ENCODE measurements around the gene ANKS1B.
"Not testable (repeated sequence)": the region's sequence is repeated elsewhere in the genome, so short reads cannot be mapped to it uniquely, and the experiment has no call there.

The ANKS1B gene

DNA sequence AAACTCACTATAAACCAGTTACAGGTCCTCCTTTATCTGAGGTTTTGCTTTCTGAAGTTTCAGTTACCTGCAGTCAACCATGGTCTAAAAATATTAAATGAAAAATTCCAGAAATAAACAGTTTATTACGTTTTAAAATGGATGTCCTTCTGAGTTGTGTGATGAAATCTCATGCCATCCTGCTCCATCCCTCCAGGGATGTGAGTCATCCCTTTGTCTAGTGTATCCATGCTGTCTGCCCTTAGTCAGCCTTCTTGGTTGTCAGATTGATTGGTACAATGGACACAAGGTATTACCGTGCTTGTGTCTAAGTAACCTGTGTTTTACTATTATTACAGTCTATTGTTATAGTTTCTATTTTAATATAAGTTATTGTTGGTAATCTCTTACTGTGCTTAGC lies 1011.3 kb downstream of the ANKS1B start:
- in situ Hi-C loops (cut with HindIII; ENCODE audit: low pct_ligation_motif_present, low sequenced_read_pairs): no loop called here
- TF ChIP-seq, protein P1, sequence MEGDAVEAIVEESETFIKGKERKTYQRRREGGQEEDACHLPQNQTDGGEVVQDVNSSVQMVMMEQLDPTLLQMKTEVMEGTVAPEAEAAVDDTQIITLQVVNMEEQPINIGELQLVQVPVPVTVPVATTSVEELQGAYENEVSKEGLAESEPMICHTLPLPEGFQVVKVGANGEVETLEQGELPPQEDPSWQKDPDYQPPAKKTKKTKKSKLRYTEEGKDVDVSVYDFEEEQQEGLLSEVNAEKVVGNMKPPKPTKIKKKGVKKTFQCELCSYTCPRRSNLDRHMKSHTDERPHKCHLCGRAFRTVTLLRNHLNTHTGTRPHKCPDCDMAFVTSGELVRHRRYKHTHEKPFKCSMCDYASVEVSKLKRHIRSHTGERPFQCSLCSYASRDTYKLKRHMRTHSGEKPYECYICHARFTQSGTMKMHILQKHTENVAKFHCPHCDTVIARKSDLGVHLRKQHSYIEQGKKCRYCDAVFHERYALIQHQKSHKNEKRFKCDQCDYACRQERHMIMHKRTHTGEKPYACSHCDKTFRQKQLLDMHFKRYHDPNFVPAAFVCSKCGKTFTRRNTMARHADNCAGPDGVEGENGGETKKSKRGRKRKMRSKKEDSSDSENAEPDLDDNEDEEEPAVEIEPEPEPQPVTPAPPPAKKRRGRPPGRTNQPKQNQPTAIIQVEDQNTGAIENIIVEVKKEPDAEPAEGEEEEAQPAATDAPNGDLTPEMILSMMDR (IDR thresholded peaks at IDR 0.05; ENCODE audit: low read depth, low read length, missing control alignments): no peak
- H3K27me3 ChIP-seq (replicated peaks): no peaks in the 10 kb centered on the region
- no peak for DNase-seq
- no peaks in the 10 kb centered on the region for H3K36me3 ChIP-seq (replicated peaks)
- no peak overlapping the region for H3K4me3 ChIP-seq (ENCODE audit: low read depth, low read length)
- no peak overlapping the region for H3K27ac ChIP-seq

DNA sequence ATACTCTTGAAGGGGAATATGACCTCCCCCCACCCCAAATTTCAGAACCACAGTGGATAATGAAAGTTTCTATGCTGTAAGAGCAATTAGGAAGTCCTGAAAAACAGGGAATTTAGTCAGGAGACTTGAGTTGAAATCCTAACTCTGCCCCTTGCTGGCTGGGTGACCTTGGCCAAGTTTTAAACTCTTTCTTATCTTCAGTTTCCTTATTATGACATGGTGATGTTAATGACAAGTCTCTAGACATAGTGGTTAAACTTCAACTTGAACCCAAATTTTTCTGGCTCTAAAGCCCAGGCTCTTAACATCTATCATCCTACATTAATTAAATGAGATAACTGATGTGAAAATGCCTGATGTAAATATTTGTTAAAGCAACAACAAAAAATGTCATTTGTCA lies 1013.8 kb downstream of the ANKS1B start:
- no peak for DNase-seq
- in situ Hi-C loops (cut with HindIII; ENCODE audit: low pct_ligation_motif_present, low sequenced_read_pairs): no loop called here
- H3K4me3 ChIP-seq (ENCODE audit: low read depth, low read length): no peak overlapping the region
- TF ChIP-seq, protein P1 (IDR thresholded peaks at IDR 0.05; ENCODE audit: low read depth, low read length, missing control alignments): no peak
- H3K36me3 ChIP-seq (replicated peaks): no peaks in the 10 kb centered on the region
- no peaks in the 10 kb centered on the region for H3K27me3 ChIP-seq (replicated peaks)
- no peak overlapping the region for H3K27ac ChIP-seq

DNA sequence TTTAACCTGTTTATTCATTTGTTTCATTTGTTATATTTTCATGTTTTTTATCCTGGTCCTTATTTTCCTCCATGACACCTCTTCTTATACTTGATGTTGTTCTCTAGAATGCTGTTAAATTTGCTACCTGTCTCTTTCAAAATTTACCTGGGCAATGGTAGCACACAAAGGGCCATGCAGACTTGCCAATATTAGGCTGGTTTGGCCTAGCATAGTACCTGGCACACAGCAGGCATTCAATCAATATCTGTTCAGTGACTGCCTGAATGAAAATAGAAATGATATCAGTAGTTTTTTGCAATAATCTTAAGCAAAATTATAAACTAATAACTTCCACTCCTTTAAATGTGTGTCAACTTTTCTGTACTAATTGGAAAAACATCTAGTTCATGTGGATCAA lies 1014.5 kb downstream of the ANKS1B start:
- H3K4me3 ChIP-seq (ENCODE audit: low read depth, low read length): no peak overlapping the region
- no peaks in the 10 kb centered on the region for H3K36me3 ChIP-seq (replicated peaks)
- no peak overlapping the region for H3K27ac ChIP-seq
- DNase-seq: no peak
- TF ChIP-seq, protein P1 (IDR thresholded peaks at IDR 0.05; ENCODE audit: low read depth, low read length, missing control alignments): no peak
- H3K27me3 ChIP-seq (replicated peaks): no peaks in the 10 kb centered on the region
- in situ Hi-C loops (cut with HindIII; ENCODE audit: low pct_ligation_motif_present, low sequenced_read_pairs): no loop called here

DNA sequence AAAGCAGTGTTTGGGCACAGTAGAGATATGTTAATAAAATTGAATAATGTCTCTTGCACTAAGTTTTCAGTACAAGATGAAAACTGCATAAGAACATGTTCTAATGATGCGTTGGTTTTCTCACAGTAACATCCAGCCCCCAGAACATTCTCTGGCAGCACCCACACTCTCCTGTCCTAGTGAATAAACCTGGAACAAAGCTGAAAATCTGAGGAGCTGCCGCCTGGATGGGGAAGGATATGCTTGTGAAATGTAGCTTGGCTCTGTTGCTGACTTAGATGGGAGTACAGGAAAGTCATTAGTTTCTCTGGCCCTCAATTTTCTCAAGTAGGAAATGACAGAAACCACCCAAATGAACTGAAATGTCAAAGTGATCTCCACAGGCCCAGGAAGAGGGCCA lies 1015.8 kb downstream of the ANKS1B start:
- Histone ChIP-seq H3K27me3 (replicated peaks) (no peaks in the 10 kb centered on the region), H3K36me3 (replicated peaks) (no peaks in the 10 kb centered on the region), H3K27ac (no peak overlapping the region), H3K4me3 (ENCODE audit: low read depth, low read length) (no peak overlapping the region)
- in situ Hi-C loops (cut with HindIII; ENCODE audit: low pct_ligation_motif_present, low sequenced_read_pairs): no loop called here
- no peak for DNase-seq
- TF ChIP-seq, protein P1 (IDR thresholded peaks at IDR 0.05; ENCODE audit: low read depth, low read length, missing control alignments): no peak

DNA sequence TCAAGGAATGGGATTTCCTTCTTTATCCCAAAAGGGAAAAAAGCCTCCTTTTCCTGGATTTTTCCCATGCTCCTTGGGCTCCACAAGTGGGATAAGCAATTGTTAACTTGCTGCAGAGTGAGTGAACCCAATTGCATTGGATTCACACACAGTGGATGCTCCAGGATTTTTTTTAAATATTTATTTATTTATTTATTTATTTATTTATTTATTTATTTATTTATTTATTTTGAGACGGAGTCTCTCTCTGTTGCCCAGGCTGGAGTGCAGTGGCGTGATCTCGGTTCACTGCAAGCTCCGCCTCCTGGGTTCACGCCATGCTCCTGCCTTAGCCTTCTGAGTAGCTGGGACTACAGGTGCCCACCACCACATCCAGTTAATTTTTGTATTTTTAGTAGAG lies 1027.6 kb downstream of the ANKS1B start:
- H3K27me3 ChIP-seq (replicated peaks); H3K36me3 ChIP-seq (replicated peaks); H3K4me3 ChIP-seq (ENCODE audit: low read depth, low read length); H3K27ac ChIP-seq; DNase-seq; in situ Hi-C loops (cut with HindIII; ENCODE audit: low pct_ligation_motif_present, low sequenced_read_pairs): not testable (repeated sequence)

DNA sequence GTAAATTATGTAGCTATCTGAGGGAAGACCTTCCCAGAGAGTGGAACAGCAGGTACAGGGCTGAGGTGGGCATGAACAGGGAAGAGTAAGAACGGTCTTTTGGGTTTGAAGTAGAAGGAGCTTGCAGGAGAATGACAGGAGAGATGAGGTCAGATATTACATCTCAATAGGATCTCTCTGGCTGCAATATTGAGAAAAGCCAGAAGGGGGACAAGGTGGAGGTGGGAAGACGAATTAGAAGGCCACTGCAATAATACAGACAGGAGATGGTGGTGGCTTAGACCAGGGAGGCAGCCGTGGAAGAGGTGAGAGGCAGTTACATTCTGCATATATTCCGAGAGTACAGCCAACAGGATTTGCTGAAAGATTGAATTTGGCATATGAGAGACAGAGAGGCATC lies 1029.5 kb downstream of the ANKS1B start:
- H3K27ac ChIP-seq: no peak overlapping the region
- H3K36me3 ChIP-seq (replicated peaks): no peaks in the 10 kb centered on the region
- H3K4me3 ChIP-seq (ENCODE audit: low read depth, low read length): no peak overlapping the region
- H3K27me3 ChIP-seq (replicated peaks): no peaks in the 10 kb centered on the region
- in situ Hi-C loops (cut with HindIII; ENCODE audit: low pct_ligation_motif_present, low sequenced_read_pairs): no loop called here
- TF ChIP-seq, protein P1 (IDR thresholded peaks at IDR 0.05; ENCODE audit: low read depth, low read length, missing control alignments): peak; percentile 46
- peak; percentile 9 for DNase-seq

Data from brain microvascular endothelial cell (primary cell).